Subcutaneous adipose tissue (tissue), 4 donors: Measurements from ENCODE around the gene METTL24. TPM values are rescaled to one million over a fixed set of nuclear protein-coding genes. Genes with fewer than 3 reads are reported as not detected.

ENCODE experiments used
- total RNA-seq, 4 donors: library from RNA; depleted of rRNA; stranded (reverse); fragments of >200 nt; gene quantifications; one replicate each; pipeline ENCODE4 v1.1.0, GENCODE V29; 2016
- TF ChIP-seq, protein P1 (sequence below): fragments of 450-650 bp; IDR thresholded peaks from one replicate; pipeline ENCODE4 v1.5.1; 2016; ENCODE audit warnings: low read depth, mild to moderate bottlenecking, control low read depth, antibody characterized with exemption, moderate library complexity

METTL24 gene
- total RNA-seq, 4 donors from 2014 or later: 0.68 to 0.88 TPM; not detected in 2

DNA sequence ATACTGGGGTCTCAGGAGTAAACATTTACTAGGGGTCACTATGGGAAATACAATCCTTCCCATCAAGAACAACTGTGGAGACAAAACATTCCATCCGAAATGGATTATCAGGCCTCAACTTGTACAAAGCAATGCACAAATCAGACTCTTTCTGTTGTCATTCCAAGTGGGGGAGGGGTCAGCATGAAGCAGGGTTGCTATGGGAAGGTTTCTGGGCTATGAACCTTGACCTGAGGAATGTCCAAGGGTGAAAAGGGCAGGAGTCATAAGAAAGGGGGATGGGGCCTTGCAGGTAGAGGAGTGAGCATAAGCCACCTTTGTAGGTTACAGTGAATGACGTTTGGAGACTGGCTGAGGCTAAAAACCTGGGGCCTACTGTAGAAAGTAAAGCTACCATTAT lies 3.1 kb downstream of the METTL24 start:
- TF ChIP-seq, protein P1, sequence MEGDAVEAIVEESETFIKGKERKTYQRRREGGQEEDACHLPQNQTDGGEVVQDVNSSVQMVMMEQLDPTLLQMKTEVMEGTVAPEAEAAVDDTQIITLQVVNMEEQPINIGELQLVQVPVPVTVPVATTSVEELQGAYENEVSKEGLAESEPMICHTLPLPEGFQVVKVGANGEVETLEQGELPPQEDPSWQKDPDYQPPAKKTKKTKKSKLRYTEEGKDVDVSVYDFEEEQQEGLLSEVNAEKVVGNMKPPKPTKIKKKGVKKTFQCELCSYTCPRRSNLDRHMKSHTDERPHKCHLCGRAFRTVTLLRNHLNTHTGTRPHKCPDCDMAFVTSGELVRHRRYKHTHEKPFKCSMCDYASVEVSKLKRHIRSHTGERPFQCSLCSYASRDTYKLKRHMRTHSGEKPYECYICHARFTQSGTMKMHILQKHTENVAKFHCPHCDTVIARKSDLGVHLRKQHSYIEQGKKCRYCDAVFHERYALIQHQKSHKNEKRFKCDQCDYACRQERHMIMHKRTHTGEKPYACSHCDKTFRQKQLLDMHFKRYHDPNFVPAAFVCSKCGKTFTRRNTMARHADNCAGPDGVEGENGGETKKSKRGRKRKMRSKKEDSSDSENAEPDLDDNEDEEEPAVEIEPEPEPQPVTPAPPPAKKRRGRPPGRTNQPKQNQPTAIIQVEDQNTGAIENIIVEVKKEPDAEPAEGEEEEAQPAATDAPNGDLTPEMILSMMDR: no peak

DNA sequence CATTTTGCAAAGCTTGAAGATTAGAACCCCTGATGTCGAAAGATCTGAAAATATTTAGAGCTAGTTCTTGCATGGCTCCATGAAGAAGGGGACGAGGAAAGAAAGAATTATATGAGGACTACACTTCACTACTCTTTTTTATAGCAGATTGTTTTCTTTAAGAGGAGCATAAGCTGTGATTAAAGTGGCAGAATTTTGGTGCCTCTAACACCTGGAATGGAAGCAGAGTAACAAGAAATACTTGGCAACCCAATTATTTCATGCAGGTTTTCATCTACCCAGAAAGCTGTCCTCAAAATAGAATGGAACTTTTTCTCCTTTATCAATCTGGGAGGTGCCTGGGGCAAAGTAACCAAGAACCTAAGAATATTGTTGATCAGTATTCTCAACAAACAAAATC lies 4.0 kb downstream of the METTL24 start:
- TF ChIP-seq, protein P1: no peak

DNA sequence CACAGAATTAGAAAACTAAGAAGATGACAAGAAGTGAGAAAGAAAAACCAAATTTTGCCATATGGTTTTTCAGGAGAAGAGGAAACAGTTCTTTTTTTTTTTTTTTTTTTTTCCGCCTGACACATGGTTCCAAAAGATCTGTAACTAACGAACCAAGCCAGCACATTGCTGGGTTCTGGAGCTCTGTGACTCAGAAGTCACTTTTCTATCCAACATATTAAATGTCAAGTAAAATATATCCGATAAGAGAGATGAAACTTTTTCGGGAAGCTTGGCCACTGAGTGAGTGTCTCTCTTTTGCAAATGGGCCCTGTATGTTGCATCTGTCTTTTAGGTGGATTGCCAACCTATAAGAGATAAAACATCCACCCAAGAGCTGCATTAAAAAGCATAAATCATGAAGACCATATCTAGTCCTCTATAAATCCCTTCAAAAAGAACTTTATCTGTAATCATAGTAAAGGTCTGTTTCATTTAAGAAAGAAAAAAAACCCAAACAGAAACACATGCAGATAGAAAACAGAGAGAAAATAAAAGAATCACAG lies 4.6 kb downstream of the METTL24 start:
- TF ChIP-seq, protein P1: no peak

DNA sequence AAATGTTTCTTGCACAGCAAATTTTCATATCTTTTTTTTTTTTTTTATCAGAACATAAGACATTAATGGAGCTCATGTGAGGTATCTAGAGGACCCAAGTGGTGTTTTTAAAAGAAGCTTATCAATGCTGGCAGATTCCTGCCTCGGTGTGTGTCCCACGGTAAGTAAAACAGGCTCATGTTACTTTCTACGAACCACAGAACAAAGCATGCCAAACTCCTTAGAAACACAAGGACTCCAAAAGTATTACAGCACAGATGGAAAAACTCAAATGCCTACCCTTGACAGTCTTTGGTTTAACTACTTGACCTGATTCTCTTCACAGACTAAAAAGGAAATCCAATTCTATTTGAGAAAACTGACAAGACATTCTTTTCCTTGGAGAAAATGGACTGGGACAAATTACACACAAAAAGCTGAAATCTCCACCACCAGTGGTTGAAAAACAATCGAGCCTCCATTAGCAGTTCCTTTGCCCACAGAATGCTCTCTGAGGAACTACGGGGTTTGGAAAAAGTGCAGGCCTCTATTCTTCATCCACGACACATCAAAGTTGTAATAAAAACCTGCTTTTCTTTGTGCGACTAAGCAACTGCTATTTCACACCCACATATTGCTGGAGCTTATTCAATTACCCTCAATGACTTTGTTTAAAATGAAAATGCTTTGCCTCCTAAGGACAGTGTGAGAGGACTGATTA lies 5.4 kb downstream of the METTL24 start:
- TF ChIP-seq, protein P1: no peak

GRCh38 chr6:110351986-110352385 lies 6.2 kb downstream of the METTL24 start:
- TF ChIP-seq, protein P1: no peak

DNA sequence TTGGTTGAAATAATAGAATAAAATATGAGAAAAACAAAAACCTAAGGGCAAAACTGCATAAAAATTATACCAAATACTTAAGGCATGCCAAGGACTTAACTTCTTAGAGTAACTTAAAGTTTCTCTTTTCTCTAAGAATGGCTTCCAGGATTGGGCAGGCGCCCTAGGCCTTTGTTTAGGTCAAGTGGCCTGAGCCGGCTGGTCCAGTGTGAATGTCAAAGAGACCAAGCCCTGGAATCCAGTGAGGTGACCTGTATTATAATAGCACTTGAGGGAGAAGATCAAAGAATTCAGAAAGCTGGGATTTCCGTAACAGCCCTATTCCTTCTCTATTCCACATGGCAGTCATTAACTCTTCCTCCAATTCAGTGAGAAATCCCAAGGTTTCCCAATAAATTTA lies 6.6 kb downstream of the METTL24 start:
- TF ChIP-seq, protein P1: no peak

GRCh38 chr6:110348961-110349690 lies 9.0 kb downstream of the METTL24 start:
- TF ChIP-seq, protein P1: no peak
